Colonic mucosa (tissue), 4 donors: ENCODE results near the gene ADAMTS2. TPM values are rescaled to one million over a fixed set of nuclear protein-coding genes. Genes with fewer than 3 reads are reported as not detected.

Experiments
- DNase-seq: peaks from one replicate; pipeline ENCODE4 v3.0.0-alpha.2; 2020
- H3K27ac ChIP-seq: fragments of 200-600 bp; one replicate; pipeline ENCODE4 v1.8.0; 2021
- H3K27me3 ChIP-seq: fragments of 200-600 bp; one replicate; pipeline ENCODE4 v1.8.0; 2021
- H3K36me3 ChIP-seq: fragments of 200-600 bp; one replicate; pipeline ENCODE4 v1.8.0; 2021
- H3K4me1 ChIP-seq: fragments of 200-600 bp; one replicate; pipeline ENCODE4 v1.8.0; 2021; ENCODE audit warnings: mild to moderate bottlenecking
- H3K4me3 ChIP-seq: fragments of 200-600 bp; one replicate; pipeline ENCODE4 v1.8.0; 2021
- H3K9ac ChIP-seq, 2 donors: one replicate each; pipeline ENCODE4 v1.7.0; 2013; ENCODE audit warnings: control low read depth in 2 of 2, low read depth in 2 of 2, low read length in 2 of 2
- H3K9me3 ChIP-seq: fragments of 200-600 bp; one replicate; pipeline ENCODE4 v1.8.0; 2021
- CTCF ChIP-seq: fragments of 200-600 bp; IDR thresholded peaks from one replicate; pipeline ENCODE4 v1.8.0; 2022; ENCODE audit warnings: antibody characterized with exemption, mild to moderate bottlenecking
- intact Hi-C: fragments of 100-400 bp; cut with DNase I; formaldehyde crosslinking; loops from one replicate; pipeline ENCODE4 v1.14.1; 2022
- total RNA-seq, 2 donors: library from RNA; stranded (reverse); fragmentation: NEBNext Ultra II Directional in 1 of 2; extraction: Animal tissue kit (Norgen Biotek cat#: 25700) in 1 of 2; gene quantifications; one replicate each; pipeline ENCODE4 v1.2.1, GENCODE V29; 2021
- donor health status: healthy.
- donor health status: DM: no; HTN: no; CAD: no.
- donor health status: DM: no; HTN: no; CAD: no.

Gene ADAMTS2
- total RNA-seq, 2 donors from 2014 or later: 2.9 to 4.0 TPM

- Histone ChIP-seq H3K36me3 (no peaks in the 10 kb centered on the region), H3K4me1 (no peaks in the 10 kb centered on the region), H3K27ac (no peak overlapping the region), H3K9ac (no peak overlapping the region), H3K9me3 (no peaks in the 10 kb centered on the region), H3K4me3 (no peak overlapping the region), H3K27me3 (no peaks in the 10 kb centered on the region)
- no peak for DNase-seq
- intact Hi-C loops: no loop called here
- TF ChIP-seq CTCF: no peak
Measured at GRCh38 chr5:179184521-179185050, 160.7 kb downstream of the ADAMTS2 start.

- Histone ChIP-seq H3K9ac (no peak overlapping the region), H3K4me3 (no peak overlapping the region), H3K27ac (no peak overlapping the region), H3K36me3 (no peaks in the 10 kb centered on the region), H3K4me1 (no peaks in the 10 kb centered on the region), H3K9me3 (no peaks in the 10 kb centered on the region), H3K27me3 (no peaks in the 10 kb centered on the region)
- intact Hi-C loops: no loop called here
- DNase-seq: no peak
- no peak for TF ChIP-seq CTCF
Measured at GRCh38 chr5:179183481-179183880, 161.8 kb downstream of the ADAMTS2 start.

GRCh38 chr5:179182601-179183000 is 162.7 kb downstream of the ADAMTS2 start:
- Histone ChIP-seq H3K27me3 (no peaks in the 10 kb centered on the region), H3K27ac (no peak overlapping the region), H3K4me1 (no peaks in the 10 kb centered on the region), H3K4me3 (no peak overlapping the region), H3K36me3 (no peaks in the 10 kb centered on the region), H3K9me3 (no peaks in the 10 kb centered on the region), H3K9ac (no peak overlapping the region)
- intact Hi-C loops: no loop called here
- DNase-seq: no peak
- TF ChIP-seq CTCF: no peak

GRCh38 chr5:179181988-179182387 is 163.3 kb downstream of the ADAMTS2 start:
- H3K27ac ChIP-seq: no peak overlapping the region
- no peak for TF ChIP-seq CTCF
- H3K36me3 ChIP-seq: no peaks in the 10 kb centered on the region
- no peaks in the 10 kb centered on the region for H3K9me3 ChIP-seq
- no peak for DNase-seq
- no peak overlapping the region for H3K9ac ChIP-seq
- no peaks in the 10 kb centered on the region for H3K27me3 ChIP-seq
- H3K4me1 ChIP-seq: no peaks in the 10 kb centered on the region
- H3K4me3 ChIP-seq: no peak overlapping the region
- intact Hi-C loops: no loop called here

- no peaks in the 10 kb centered on the region for H3K4me1 ChIP-seq
- no peak overlapping the region for H3K9ac ChIP-seq
- intact Hi-C loops: no loop called here
- H3K27ac ChIP-seq: no peak overlapping the region
- H3K9me3 ChIP-seq: no peaks in the 10 kb centered on the region
- DNase-seq: no peak
- TF ChIP-seq CTCF: no peak
- H3K4me3 ChIP-seq: no peak overlapping the region
- H3K36me3 ChIP-seq: no peaks in the 10 kb centered on the region
- H3K27me3 ChIP-seq: no peaks in the 10 kb centered on the region
Measured at GRCh38 chr5:179180921-179181645, 164.2 kb downstream of the ADAMTS2 start.
